ENCODE data around the gene CD47.

Gene CD47

GRCh38 chr3:108008931-108009639 is 81.7 kb downstream of the CD47 start:
- DNase-seq, result no peak

DNA sequence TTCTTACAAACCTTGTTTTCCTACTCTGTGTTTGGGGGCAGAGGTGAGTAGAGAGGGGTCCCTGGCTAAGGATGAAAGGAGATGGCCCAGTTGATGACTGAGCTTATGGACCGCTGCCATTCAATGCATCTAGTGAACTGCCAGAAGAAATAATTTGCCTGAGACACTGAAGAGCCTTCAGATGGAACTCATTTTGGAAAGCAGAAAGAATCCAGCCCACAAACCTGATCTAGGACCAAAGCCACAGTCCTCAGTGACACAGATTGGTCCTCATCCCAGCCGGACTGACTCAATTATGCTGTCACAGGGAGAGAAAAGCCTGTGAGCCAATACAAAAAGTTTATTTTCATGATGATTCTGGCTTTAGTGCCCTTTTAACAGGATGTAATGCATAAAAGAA is 82.7 kb downstream of the CD47 start:
- DNase-seq, result no peak

- DNase-seq, result no peak
These were observed 83.9 kb downstream of the CD47 start for GRCh38 chr3:108006881-108007331.

- no peak for DNase-seq
These were observed 84.6 kb downstream of the CD47 start for GRCh38 chr3:108006077-108006771.

- DNase-seq, result no peak
These were observed 86.2 kb downstream of the CD47 start for GRCh38 chr3:108004647-108005046.

GRCh38 chr3:108001457-108001856 is 89.4 kb downstream of the CD47 start:
- no peak for DNase-seq

GRCh38 chr3:107999215-107999775 is 91.5 kb downstream of the CD47 start:
- DNase-seq, result no peak

GRCh38 chr3:107997671-107998070 is 93.2 kb downstream of the CD47 start:
- no peak for DNase-seq

GRCh38 chr3:107995823-107996222 is 95.0 kb downstream of the CD47 start:
- DNase-seq, result no peak

DNA sequence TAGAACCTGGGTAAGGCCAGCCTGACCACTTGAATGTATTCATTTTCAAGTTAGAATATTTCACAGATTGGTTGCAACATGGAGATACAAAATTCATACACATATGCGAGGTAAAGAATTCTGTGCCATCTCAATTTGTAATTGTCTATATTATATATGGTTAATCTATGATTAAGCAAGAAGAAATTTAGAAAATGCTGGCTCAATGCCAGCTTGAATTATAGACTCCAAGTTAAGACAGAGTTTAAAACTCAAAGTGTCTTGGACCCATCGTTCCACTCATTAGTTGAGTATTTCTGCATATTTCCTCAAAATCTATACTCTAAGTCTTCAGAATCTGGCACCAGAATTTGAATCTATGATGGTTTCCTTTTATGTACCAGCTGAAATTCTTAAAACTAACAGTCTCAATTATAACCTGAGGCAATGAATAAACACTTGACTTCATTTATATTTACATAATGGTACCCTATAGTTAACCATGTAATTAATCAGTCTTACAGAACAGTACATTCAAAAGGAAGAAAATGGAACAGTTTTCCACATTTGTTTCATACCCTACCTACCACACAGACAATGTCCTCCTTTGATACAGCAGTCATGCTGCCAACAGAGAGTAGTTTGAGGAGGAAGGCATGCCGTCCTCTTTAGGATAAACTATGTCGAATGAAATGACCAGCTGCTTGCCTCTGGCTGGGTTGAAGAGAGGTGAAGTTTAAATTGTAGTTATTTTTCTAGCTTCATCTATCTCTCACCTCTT is 95.7 kb downstream of the CD47 start:
- no peak for DNase-seq

GRCh38 chr3:107994181-107994580 is 96.7 kb downstream of the CD47 start:
- no peak for DNase-seq

DNA sequence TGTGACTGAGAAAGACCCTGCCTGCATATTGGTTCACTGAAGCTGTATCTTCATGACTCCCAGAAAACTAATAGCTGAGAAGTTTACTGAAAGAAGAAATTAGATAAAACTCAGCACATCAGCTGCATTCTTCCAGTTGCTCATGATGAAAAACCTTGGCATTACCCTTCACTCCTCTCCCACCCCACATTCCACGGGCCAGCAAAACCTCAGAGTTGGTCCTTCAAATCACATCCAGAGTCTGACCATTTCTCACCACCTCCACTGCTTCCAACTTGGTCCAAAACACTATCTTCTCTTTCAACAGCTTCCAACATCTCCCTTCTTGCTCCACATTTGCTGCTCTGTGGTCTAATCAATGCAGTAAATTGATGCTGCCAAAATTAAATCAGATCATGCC is 97.1 kb downstream of the CD47 start:
- DNase-seq, result no peak
